ENCODE results near the gene SBNO2. TPM values are rescaled to one million over a fixed set of nuclear protein-coding genes. Genes with fewer than 3 reads are reported as not detected.
A peak's percentile ranks its signal among the peaks of the same experiment; 100 is the strongest.

SBNO2 gene
- total RNA-seq, 1 experiment from 2014 or later: 46.3 TPM

DNA sequence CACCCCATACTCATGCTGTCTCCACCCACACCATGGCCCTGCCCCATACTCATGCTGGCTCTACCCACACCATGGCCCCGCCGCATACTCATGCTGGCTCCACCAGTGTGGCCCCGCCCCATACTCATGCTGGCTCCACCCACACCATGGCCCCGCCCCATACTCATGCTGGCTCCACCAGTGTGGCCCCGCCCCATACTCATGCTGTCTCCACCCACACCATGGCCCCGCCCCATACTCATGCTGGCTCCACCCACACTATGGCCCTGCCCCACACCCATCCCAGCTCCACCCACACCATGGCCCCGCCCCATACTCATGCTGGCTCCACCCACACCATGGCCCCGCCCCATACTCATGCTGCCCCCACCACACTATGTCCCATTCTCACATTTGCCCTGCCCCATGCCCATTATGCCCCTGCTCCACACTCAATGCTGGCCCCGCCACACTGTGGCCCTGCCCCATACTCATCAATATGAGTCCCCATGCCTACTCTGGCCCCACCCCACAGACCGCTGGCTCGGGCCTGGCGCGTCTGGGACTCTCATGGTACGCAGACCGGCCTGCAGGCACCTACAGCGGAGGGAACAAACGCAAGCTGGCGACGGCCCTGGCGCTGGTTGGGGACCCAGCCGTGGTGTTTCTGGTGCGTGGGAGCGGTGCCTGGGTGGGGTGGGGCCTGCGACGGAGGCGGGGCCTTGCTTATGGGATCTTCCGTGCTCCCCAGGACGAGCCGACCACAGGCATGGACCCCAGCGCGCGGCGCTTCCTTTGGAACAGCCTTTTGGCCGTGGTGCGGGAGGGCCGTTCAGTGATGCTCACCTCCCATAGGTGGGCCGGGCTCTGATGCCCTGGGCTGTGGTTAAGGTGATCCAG is 110.8 kb downstream of the SBNO2 start:
- TF ChIP-seq, protein P1, sequence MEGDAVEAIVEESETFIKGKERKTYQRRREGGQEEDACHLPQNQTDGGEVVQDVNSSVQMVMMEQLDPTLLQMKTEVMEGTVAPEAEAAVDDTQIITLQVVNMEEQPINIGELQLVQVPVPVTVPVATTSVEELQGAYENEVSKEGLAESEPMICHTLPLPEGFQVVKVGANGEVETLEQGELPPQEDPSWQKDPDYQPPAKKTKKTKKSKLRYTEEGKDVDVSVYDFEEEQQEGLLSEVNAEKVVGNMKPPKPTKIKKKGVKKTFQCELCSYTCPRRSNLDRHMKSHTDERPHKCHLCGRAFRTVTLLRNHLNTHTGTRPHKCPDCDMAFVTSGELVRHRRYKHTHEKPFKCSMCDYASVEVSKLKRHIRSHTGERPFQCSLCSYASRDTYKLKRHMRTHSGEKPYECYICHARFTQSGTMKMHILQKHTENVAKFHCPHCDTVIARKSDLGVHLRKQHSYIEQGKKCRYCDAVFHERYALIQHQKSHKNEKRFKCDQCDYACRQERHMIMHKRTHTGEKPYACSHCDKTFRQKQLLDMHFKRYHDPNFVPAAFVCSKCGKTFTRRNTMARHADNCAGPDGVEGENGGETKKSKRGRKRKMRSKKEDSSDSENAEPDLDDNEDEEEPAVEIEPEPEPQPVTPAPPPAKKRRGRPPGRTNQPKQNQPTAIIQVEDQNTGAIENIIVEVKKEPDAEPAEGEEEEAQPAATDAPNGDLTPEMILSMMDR (conservative IDR thresholded peaks at IDR 0.05): no peak
- Histone ChIP-seq H3K4me1 (ENCODE audit: insufficient read depth, low read length) (peaks cover 5% of the 10 kb centered on the region; the same call in 1 of the 2 replicates), H3K23me2 (ENCODE audit: insufficient read length, low read depth, low read length, poor library complexity, severe bottlenecking) (peaks cover 22% of the 10 kb centered on the region), H4K8ac (replicated peaks; ENCODE audit: insufficient read length, low read depth, low read length) (no peak overlapping the region), H3K4me2 (ENCODE audit: insufficient read depth, insufficient read length, low read length) (no peak overlapping the region), H2AFZ (ENCODE audit: low read length) (no peak overlapping the region), H3K23ac (ENCODE audit: insufficient read length, low read depth, low read length) (no peak overlapping the region), H4K20me1 (ENCODE audit: control insufficient read depth, insufficient read depth, insufficient read length) (no peaks in the 10 kb centered on the region), H3K27ac (ENCODE audit: insufficient read length, low read depth, low read length) (no peak overlapping the region), H3K56ac (ENCODE audit: insufficient read length, low read depth, low read length) (no peak overlapping the region), H4K5ac (ENCODE audit: insufficient read length, low read depth, low read length) (no peak overlapping the region), H2BK120ac (ENCODE audit: low read depth, low read length, poor library complexity, severe bottlenecking) (no peak overlapping the region), H3K79me1 (ENCODE audit: insufficient read depth, low read depth, low read length, poor library complexity, severe bottlenecking) (no peaks in the 10 kb centered on the region), H3K9me3 (ENCODE audit: control insufficient read depth, low read depth, low read length) (peaks cover 4% of the 10 kb centered on the region), H3K18ac (ENCODE audit: insufficient read length, low read depth, low read length) (no peak overlapping the region), H2BK15ac (ENCODE audit: low read depth, low read length) (no peak overlapping the region), H2BK12ac (ENCODE audit: insufficient read length, low read depth, low read length) (no peak overlapping the region), H2BK20ac (ENCODE audit: low read depth, low read length, poor library complexity, severe bottlenecking) (no peak overlapping the region), H3K9ac (ENCODE audit: extremely low read depth, insufficient read length, low read length) (no peak overlapping the region), H4K91ac (ENCODE audit: insufficient read length, low read depth, low read length) (no peak overlapping the region), H3K79me2 (ENCODE audit: insufficient read depth, low read length) (no peaks in the 10 kb centered on the region), H3K14ac (ENCODE audit: insufficient read depth, low read length) (no peak overlapping the region), H3T11ph (ENCODE audit: low read length) (no peak overlapping the region), H2BK5ac (ENCODE audit: insufficient read length, low read length) (no peak overlapping the region), H3K4ac (ENCODE audit: low read depth, low read length) (no peak overlapping the region), H3K27me3 (ENCODE audit: insufficient read depth, low read length) (no peaks in the 10 kb centered on the region; the same call in 1 of the 2 replicates), H2AK5ac (ENCODE audit: insufficient read length, low read length) (no peak overlapping the region)
- peak overlapping the region in 1 of 2 experiments; percentile 48; a peak in 2 of 5 replicates for H3K4me3 Mint-ChIP-seq
- peaks cover 0 to 5% (median 0%) of the 10 kb centered on the region in 3 experiments; a peak in 1 of 7 replicates for H3K36me3 Mint-ChIP-seq (ENCODE audit: insufficient read depth in 1 of 3, low read depth in 3 of 3)
- no peak for DNase-seq
- no CpG with 5 or more reads among the region's 37 CpGs for WGBS (ENCODE audit: extremely low coverage, insufficient read length, low lambda C conversion rate)
- H3K27ac Mint-ChIP-seq: 0 out of 7 replicates have a peak overlapping the region, but pooled peaks of 1 of the 3 experiments have one; percentile 57
- no peaks in the 10 kb centered on the region for H3K9me3 Mint-ChIP-seq
- peaks cover 11 to 35% of the 10 kb centered on the region in 2 experiments for H3K4me1 Mint-ChIP-seq
- H3K27me3 Mint-ChIP-seq (ENCODE audit: low read depth): peaks cover 18% of the 10 kb centered on the region
